ENCODE data around the gene SULT2A1. TPM values are rescaled to one million over a fixed set of nuclear protein-coding genes. Genes with fewer than 3 reads are reported as not detected.

SULT2A1 gene
- total RNA-seq, 1 experiment from 2014 or later: 0.27 TPM

- Histone ChIP-seq H2AFZ (ENCODE audit: low read depth, low read length, poor library complexity, severe bottlenecking) (no peak overlapping the region), H3K9me3 (ENCODE audit: control insufficient read depth in 1 of 2, insufficient read depth in 1 of 2, low read depth in 1 of 2, low read length in 2 of 2) (no peaks in the 10 kb centered on the region), H3K27me3 (ENCODE audit: insufficient read depth, low read length) (no peaks in the 10 kb centered on the region), H3K4me2 (ENCODE audit: low read length) (no peak overlapping the region), H3K9me2 (ENCODE audit: insufficient read depth) (no peaks in the 10 kb centered on the region), H3K9ac (ENCODE audit: low read length) (no peak overlapping the region), H3K27ac (ENCODE audit: low read depth, low read length) (no peak overlapping the region), H3K36me3 (ENCODE audit: control insufficient read depth in 1 of 2, insufficient read depth in 2 of 2, low read length in 2 of 2) (no peaks in the 10 kb centered on the region), H4K20me1 (ENCODE audit: insufficient read depth) (no peaks in the 10 kb centered on the region), H3K79me2 (ENCODE audit: insufficient read depth, low read length) (no peaks in the 10 kb centered on the region), H3K4me3 (replicated peaks in 1 of 2; ENCODE audit: low read depth in 1 of 2, low read length in 2 of 2) (no peak overlapping the region), H3K4me1 (ENCODE audit: control insufficient read depth in 1 of 2, insufficient read depth in 2 of 2, low read length in 2 of 2) (no peaks in the 10 kb centered on the region)
- no peak for ATAC-seq
- no peak for DNase-seq (ENCODE audit: low read depth, low spot score)
- ChIA-PET CTCF (no interaction called here), RAD21 (ENCODE audit: low non-redundant PET in 1 of 2, low total read pairs in 2 of 2, uncharacterized antibody in 2 of 2, unreplicated experiment in 2 of 2) (no interaction called here), POLR2A (no interaction called here)
- BruUV-seq (replicated peaks): no TSS peak
- intact Hi-C loops (cut with micrococcal nuclease): no loop called here
- TF ChIP-seq ZBTB33 (IDR thresholded peaks at IDR 0.05; ENCODE audit: extremely low read depth, insufficient replicate concordance, low read length): no peak
- TF ChIP-seq SIN3A (IDR thresholded peaks at IDR 0.05; ENCODE audit: low read depth): no peak
- TF ChIP-seq POLR2AphosphoS5 (IDR thresholded peaks at IDR 0.05; ENCODE audit: low read depth, low read length): no peak
- TF ChIP-seq REST (IDR thresholded peaks at IDR 0.05; ENCODE audit: low read depth): no peak
- TF ChIP-seq EGR1 (IDR thresholded peaks at IDR 0.05; ENCODE audit: low read depth): no peak
- TF ChIP-seq YY1 (IDR thresholded peaks at IDR 0.05; ENCODE audit: extremely low read depth, insufficient replicate concordance, low read depth, low read length): no peak
- no peak for TF ChIP-seq ATF3 (IDR thresholded peaks at IDR 0.05)
- no peak for TF ChIP-seq EZH2phosphoT487 (IDR thresholded peaks at IDR 0.05; ENCODE audit: borderline replicate concordance)
- no peak for TF ChIP-seq TCF7L2 (IDR thresholded peaks at IDR 0.05; ENCODE audit: borderline replicate concordance, extremely low read depth, insufficient read depth, insufficient read length)
- no peak for TF ChIP-seq CBX3 (IDR thresholded peaks at IDR 0.05; ENCODE audit: low read depth)
- no peak for TF ChIP-seq JUND (IDR thresholded peaks at IDR 0.05)
- TF ChIP-seq ZNF274 (IDR thresholded peaks at IDR 0.05; ENCODE audit: low read depth, low read length): no peak
- no peak for TF ChIP-seq FOSL1 (IDR thresholded peaks at IDR 0.05; ENCODE audit: low read depth)
- no peak for TF ChIP-seq ELF1 (IDR thresholded peaks at IDR 0.05; ENCODE audit: borderline replicate concordance, low read depth)
- TF ChIP-seq SP1 (IDR thresholded peaks at IDR 0.05; ENCODE audit: low read depth): no peak
These were observed 46.2 kb downstream of the SULT2A1 start for GRCh38 chr19:47839913-47840312.
